IMR-90 (cell line): Measurements from ENCODE around the gene GPR158. TPM values are rescaled to one million over a fixed set of nuclear protein-coding genes. Genes with fewer than 3 reads are reported as not detected.

Source experiments
- ATAC-seq: fragments of 200-7000 bp; cut with Tn5 transposase; 2 replicates; pipeline ENCODE4 v1.9.1; 2020; ENCODE audit warnings: low read depth, mild to moderate bottlenecking, moderate library complexity
- BruUV-seq: library from RNA; stranded (reverse); fragments of 400-500 nt; replicated peaks from 2 replicates; lab custom pipeline; 2021; lab: Mats Ljungman, UMichigan
- CTCF ChIA-PET: fragments of 300-600 bp; formaldehyde crosslinking; extraction: SDS; loops from one replicate; lab custom pipeline; 2021; ENCODE audit warnings: antibody characterized with exemption; lab: Yijun Ruan, JAX
- POLR2A ChIA-PET: fragments of 300-600 bp; sonication (Branson Sonifier 250); formaldehyde crosslinking; loops from one replicate; lab custom pipeline; 2022; ENCODE audit warnings: antibody characterized with exemption; ENCODE audit not compliant: unreplicated experiment; lab: Charles Lee
- DNase-seq: peaks from one replicate; pipeline ENCODE4 v3.0.0; 2013
- H2AFZ ChIP-seq: replicated peaks from 2 replicates; pipeline ENCODE3; 2013; ENCODE audit warnings: low read length, mild to moderate bottlenecking; ENCODE audit not compliant: poor library complexity
- H2AK5ac ChIP-seq: 2 replicates; pipeline ENCODE4 v1.6.1; 2013; ENCODE audit warnings: low read depth, low read length, inconsistent platforms
- H2AK9ac ChIP-seq: replicated peaks from 2 replicates; pipeline ENCODE3; 2013; ENCODE audit warnings: mild to moderate bottlenecking, low read depth, low read length, moderate library complexity; ENCODE audit not compliant: poor library complexity
- H2BK120ac ChIP-seq: 2 replicates; pipeline ENCODE4 v1.6.1; 2013; ENCODE audit warnings: low read depth, low read length, inconsistent platforms
- H2BK15ac ChIP-seq: 3 replicates; pipeline ENCODE4 v1.6.1; 2013; ENCODE audit warnings: low read depth, low read length, inconsistent platforms
- H2BK20ac ChIP-seq: 2 replicates; pipeline ENCODE4 v1.6.1; 2013; ENCODE audit warnings: low read depth, mild to moderate bottlenecking, inconsistent platforms, low read length, moderate library complexity
- H2BK5ac ChIP-seq: 2 replicates; pipeline ENCODE4 v1.6.1; 2013; ENCODE audit warnings: mild to moderate bottlenecking, low read depth, low read length, inconsistent platforms; ENCODE audit not compliant: poor library complexity, severe bottlenecking
- H3K14ac ChIP-seq: replicated peaks from 2 replicates; pipeline ENCODE4 v1.6.1; 2013; ENCODE audit warnings: low read depth, low read length, inconsistent platforms
- H3K18ac ChIP-seq: 2 replicates; pipeline ENCODE4 v1.6.1; 2013; ENCODE audit warnings: low read depth, low read length, control low read depth
- H3K23ac ChIP-seq: 2 replicates; pipeline ENCODE4 v1.6.1; 2013; ENCODE audit warnings: low read depth, low read length, inconsistent platforms
- H3K27ac ChIP-seq: 2 replicates; pipeline ENCODE4 v1.5.1; 2013; ENCODE audit warnings: mild to moderate bottlenecking, control low read depth, low read length; ENCODE audit not compliant: insufficient read depth
- H3K27me3 ChIP-seq: 2 replicates; pipeline ENCODE4 v1.6.1; 2013; ENCODE audit warnings: low read length; ENCODE audit not compliant: control insufficient read depth, insufficient read depth
- H3K36me3 ChIP-seq: 2 replicates; pipeline ENCODE4 v1.6.1; 2013; ENCODE audit warnings: low read length, mixed read lengths; ENCODE audit not compliant: control insufficient read depth, insufficient read depth
- H3K4ac ChIP-seq: 2 replicates; pipeline ENCODE4 v1.6.1; 2013; ENCODE audit warnings: low read depth, low read length, inconsistent platforms
- H3K4me1 ChIP-seq: 2 replicates; pipeline ENCODE4 v1.6.1; 2013; ENCODE audit warnings: low read length, mixed read lengths; ENCODE audit not compliant: control insufficient read depth, insufficient read depth
- H3K4me2 ChIP-seq: 2 replicates; pipeline ENCODE4 v1.6.1; 2013; ENCODE audit warnings: low read depth, mild to moderate bottlenecking, control low read depth, low read length, moderate library complexity
- H3K4me3 ChIP-seq: 2 replicates; pipeline ENCODE4 v1.5.1; 2013; ENCODE audit warnings: low read depth, mild to moderate bottlenecking, control low read depth, low read length, moderate library complexity; ENCODE audit not compliant: insufficient read depth
- H3K56ac ChIP-seq: 2 replicates; pipeline ENCODE4 v1.6.1; 2013; ENCODE audit warnings: low read length, inconsistent platforms; ENCODE audit not compliant: insufficient read depth; ENCODE audit errors: extremely low read depth
- H3K79me1 ChIP-seq, 2 experiments: 2 replicates each; pipeline ENCODE4 v1.6.1; 2013; ENCODE audit warnings: low read length in 2 of 2, inconsistent platforms in 1 of 2, low read depth in 1 of 2
- H3K9ac ChIP-seq: 2 replicates; pipeline ENCODE4 v1.6.1; 2013; ENCODE audit warnings: low read depth, low read length, control low read depth
- H3K9me1 ChIP-seq: 2 replicates; pipeline ENCODE4 v1.6.1; 2013; ENCODE audit warnings: low read length, inconsistent platforms; ENCODE audit not compliant: insufficient read depth
- H3K9me3 ChIP-seq: 2 replicates; pipeline ENCODE4 v1.6.1; 2013; ENCODE audit warnings: low read length; ENCODE audit not compliant: control insufficient read depth, insufficient read depth
- H4K20me1 ChIP-seq: 2 replicates; pipeline ENCODE4 v1.6.1; 2013; ENCODE audit warnings: low read length, inconsistent platforms; ENCODE audit not compliant: insufficient read depth
- H4K5ac ChIP-seq: 2 replicates; pipeline ENCODE4 v1.6.1; 2013; ENCODE audit warnings: mild to moderate bottlenecking, low read depth, low read length, control low read depth
- H4K8ac ChIP-seq, 2 experiments: 2 replicates each; pipeline ENCODE4 v1.6.1; 2013; ENCODE audit warnings: low read depth in 2 of 2, low read length in 2 of 2, control low read depth in 1 of 2, inconsistent platforms in 1 of 2
- H4K91ac ChIP-seq: 2 replicates; pipeline ENCODE4 v1.6.1; 2013; ENCODE audit warnings: low read depth, low read length, inconsistent platforms; ENCODE audit not compliant: insufficient read depth
- BHLHE40 ChIP-seq: fragments of 150-350 bp; IDR thresholded peaks from 2 replicates; pipeline ENCODE4 v1.6.1; 2016; ENCODE audit warnings: mild to moderate bottlenecking, low read depth, low read length
- CHD1 ChIP-seq: IDR thresholded peaks from 2 replicates; pipeline ENCODE4 v1.6.1; 2012; ENCODE audit warnings: low read depth, low read length, improper control_type of control experiment
- FOS ChIP-seq: fragments of 150-350 bp; IDR thresholded peaks from 2 replicates; pipeline ENCODE4 v1.6.1; 2016; ENCODE audit warnings: low read depth, low read length
- MAZ ChIP-seq: IDR thresholded peaks from 2 replicates; pipeline ENCODE4 v1.6.1; 2012; ENCODE audit warnings: low read depth, mild to moderate bottlenecking, low read length, improper control_type of control experiment, moderate library complexity, borderline replicate concordance
- MXI1 ChIP-seq: IDR thresholded peaks from 2 replicates; pipeline ENCODE4 v1.6.1; 2012; ENCODE audit warnings: low read depth, mild to moderate bottlenecking, low read length, moderate library complexity, borderline replicate concordance
- RAD21 ChIP-seq: IDR thresholded peaks from 2 replicates; pipeline ENCODE4 v1.6.1; 2012; ENCODE audit warnings: low read length, improper control_type of control experiment
- RFX5 ChIP-seq: IDR thresholded peaks from 2 replicates; pipeline ENCODE4 v1.8.0; 2012; ENCODE audit warnings: low read depth, mild to moderate bottlenecking, low read length, moderate library complexity
- SMC3 ChIP-seq: fragments of 150-350 bp; IDR thresholded peaks from 2 replicates; pipeline ENCODE4 v1.6.1; 2016; ENCODE audit warnings: low read depth, mild to moderate bottlenecking, antibody characterized with exemption, low read length, moderate library complexity
- WGBS, 2 experiments: methylation state at CpG; one replicate each; pipeline versions ENCODE4 v1.1.5 to v1.1.7; 2013; ENCODE audit warnings: missing lambda C conversion rate in 2 of 2; ENCODE audit not compliant: insufficient read length in 1 of 2; ENCODE audit errors: extremely low coverage in 2 of 2; 5-methylcytosine and 5-hydroxymethylcytosine counted together
- dilution Hi-C: fragments of 300-500 bp; cut with HindIII; formaldehyde crosslinking; loops from one replicate; pipeline ENCODE4 v1.14.3; 2018; ENCODE audit warnings: low sequenced_read_pairs; ENCODE audit not compliant: unreplicated experiment
- in situ Hi-C: fragments of 300-500 bp; cut with MboI; formaldehyde crosslinking; loops from 3 replicates; pipeline ENCODE4 v1.14.3; 2019; ENCODE audit warnings: low sequenced_read_pairs, inconsistent platforms, mixed read lengths
- intact Hi-C: fragments of 100-400 bp; cut with micrococcal nuclease; formaldehyde crosslinking; loops from 2 replicates; pipeline ENCODE4 v1.10.0; 2022
- polyA plus RNA-seq, 3 experiments: library from polyadenylated mRNA; depleted of rRNA; stranded (reverse); fragments of >200 nt; gene quantifications; 2 replicates each; pipeline ENCODE4 v1.2.3, GENCODE V29; 2012; ENCODE audit warnings: low replicate concordance in 1 of 3
- total RNA-seq: library from RNA; depleted of rRNA; stranded (reverse); fragments of >200 nt; gene quantifications from 2 replicates; pipeline ENCODE4 v1.2.3, GENCODE V29; 2012
- TF ChIP-seq, protein P1 (sequence below): fragments of 150-350 bp; IDR thresholded peaks from 2 replicates; pipeline ENCODE4 v1.6.1; 2016; ENCODE audit warnings: low read depth, mild to moderate bottlenecking, low read length, moderate library complexity, borderline replicate concordance
- TF ChIP-seq, protein P2 (sequence below): fragments of 150-350 bp; IDR thresholded peaks from 2 replicates; pipeline ENCODE4 v1.6.1; 2017; ENCODE audit warnings: mild to moderate bottlenecking, antibody characterized with exemption, low read length, low read depth

The GPR158 gene
- total and polyA plus RNA-seq, 2 of the 4 experiments (the other 2 are of a cell fraction), result not detected

DNA sequence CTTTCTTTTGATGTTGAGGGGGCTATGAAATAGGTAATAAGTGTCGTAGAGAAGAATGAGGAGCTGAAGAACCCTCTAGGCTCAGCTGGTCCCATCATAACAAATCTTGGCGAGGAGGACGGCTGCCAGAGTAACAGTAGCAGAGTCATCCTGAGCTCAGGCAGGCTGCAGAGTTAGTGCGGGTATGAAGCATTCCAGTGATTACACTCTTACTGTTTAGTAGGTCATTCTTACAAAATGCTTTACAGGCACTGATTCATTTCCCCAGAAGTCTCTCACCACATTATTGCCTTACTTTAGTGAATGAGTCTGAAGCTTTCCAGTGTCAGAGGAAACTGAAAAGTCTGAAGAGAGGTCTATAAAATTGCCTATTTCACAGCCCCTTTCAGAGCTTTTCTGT, 43.9 kb upstream of the GPR158 start:
- no peak overlapping the region for H3K4me2 ChIP-seq
- peak; percentile 36 for DNase-seq
- H2BK5ac ChIP-seq, result no peak overlapping the region
- no peak overlapping the region for H4K91ac ChIP-seq
- H4K8ac ChIP-seq, result no peak overlapping the region
- no peak overlapping the region for H3K4ac ChIP-seq
- H2BK120ac ChIP-seq, result no peak overlapping the region
- no peak overlapping the region for H3K14ac ChIP-seq
- no CpG with 5 or more reads among the region's 4 CpGs for WGBS, 2 experiments
- no peak overlapping the region for H3K27ac ChIP-seq
- no peaks in the 10 kb centered on the region for H3K4me1 ChIP-seq
- ChIA-PET POLR2A (no interaction called here), CTCF (interaction anchor here (1.7 kb wide), 1 partner anchor 17 kb away, joined by 5 read pairs; no protein-coding TSS in a partner anchor)
- H2AFZ ChIP-seq, result no peak overlapping the region
- no peak overlapping the region for H2BK15ac ChIP-seq
- TF ChIP-seq CHD1 (no peak), SMC3 (no peak), FOS (no peak), BHLHE40 (no peak), MXI1 (no peak), RAD21 (no peak), MAZ (no peak), RFX5 (no peak)
- TF ChIP-seq, protein P1, sequence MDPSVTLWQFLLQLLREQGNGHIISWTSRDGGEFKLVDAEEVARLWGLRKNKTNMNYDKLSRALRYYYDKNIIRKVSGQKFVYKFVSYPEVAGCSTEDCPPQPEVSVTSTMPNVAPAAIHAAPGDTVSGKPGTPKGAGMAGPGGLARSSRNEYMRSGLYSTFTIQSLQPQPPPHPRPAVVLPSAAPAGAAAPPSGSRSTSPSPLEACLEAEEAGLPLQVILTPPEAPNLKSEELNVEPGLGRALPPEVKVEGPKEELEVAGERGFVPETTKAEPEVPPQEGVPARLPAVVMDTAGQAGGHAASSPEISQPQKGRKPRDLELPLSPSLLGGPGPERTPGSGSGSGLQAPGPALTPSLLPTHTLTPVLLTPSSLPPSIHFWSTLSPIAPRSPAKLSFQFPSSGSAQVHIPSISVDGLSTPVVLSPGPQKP, result no peak
- TF ChIP-seq, protein P2, sequence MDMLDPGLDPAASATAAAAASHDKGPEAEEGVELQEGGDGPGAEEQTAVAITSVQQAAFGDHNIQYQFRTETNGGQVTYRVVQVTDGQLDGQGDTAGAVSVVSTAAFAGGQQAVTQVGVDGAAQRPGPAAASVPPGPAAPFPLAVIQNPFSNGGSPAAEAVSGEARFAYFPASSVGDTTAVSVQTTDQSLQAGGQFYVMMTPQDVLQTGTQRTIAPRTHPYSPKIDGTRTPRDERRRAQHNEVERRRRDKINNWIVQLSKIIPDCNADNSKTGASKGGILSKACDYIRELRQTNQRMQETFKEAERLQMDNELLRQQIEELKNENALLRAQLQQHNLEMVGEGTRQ, result no peak
- no peaks in the 10 kb centered on the region for H3K36me3 ChIP-seq
- no TSS peak for BruUV-seq
- H3K4me3 ChIP-seq, result no peak overlapping the region
- no peak for ATAC-seq
- no peak overlapping the region for H3K9ac ChIP-seq
- dilution Hi-C loops, result no loop called here
- H2AK9ac ChIP-seq, result no peak overlapping the region
- no peak overlapping the region for H3K56ac ChIP-seq
- no peaks in the 10 kb centered on the region for H3K79me1 ChIP-seq
- no peak overlapping the region for H3K18ac ChIP-seq
- H2AK5ac ChIP-seq, result no peak overlapping the region
- H3K9me3 ChIP-seq, result no peaks in the 10 kb centered on the region
- H2BK20ac ChIP-seq, result no peak overlapping the region
- in situ Hi-C loops, result no loop called here
- H3K9me1 ChIP-seq, result no peaks in the 10 kb centered on the region
- H4K20me1 ChIP-seq, result no peaks in the 10 kb centered on the region
- no peak overlapping the region for H3K23ac ChIP-seq
- H3K27me3 ChIP-seq, result no peaks in the 10 kb centered on the region
- intact Hi-C loops, result no loop called here
- no peak overlapping the region for H4K5ac ChIP-seq
